NOMO-1 treated with DMSO at 0.1 percent for 48 hours (cell line): ENCODE measurements around the gene SNX5.
A peak's percentile ranks its signal among the peaks of the same experiment; 100 is the strongest.

ENCODE experiments used
- DNase-seq: peaks from one replicate; lab custom pipeline; 2025; ENCODE audit not compliant: unreplicated experiment; lab: John Stamatoyannopoulos, UW

SNX5 gene

GRCh38 chr20:17941087-17941825 lies 27.3 kb downstream of the SNX5 start:
- DNase-seq = no peak

DNA sequence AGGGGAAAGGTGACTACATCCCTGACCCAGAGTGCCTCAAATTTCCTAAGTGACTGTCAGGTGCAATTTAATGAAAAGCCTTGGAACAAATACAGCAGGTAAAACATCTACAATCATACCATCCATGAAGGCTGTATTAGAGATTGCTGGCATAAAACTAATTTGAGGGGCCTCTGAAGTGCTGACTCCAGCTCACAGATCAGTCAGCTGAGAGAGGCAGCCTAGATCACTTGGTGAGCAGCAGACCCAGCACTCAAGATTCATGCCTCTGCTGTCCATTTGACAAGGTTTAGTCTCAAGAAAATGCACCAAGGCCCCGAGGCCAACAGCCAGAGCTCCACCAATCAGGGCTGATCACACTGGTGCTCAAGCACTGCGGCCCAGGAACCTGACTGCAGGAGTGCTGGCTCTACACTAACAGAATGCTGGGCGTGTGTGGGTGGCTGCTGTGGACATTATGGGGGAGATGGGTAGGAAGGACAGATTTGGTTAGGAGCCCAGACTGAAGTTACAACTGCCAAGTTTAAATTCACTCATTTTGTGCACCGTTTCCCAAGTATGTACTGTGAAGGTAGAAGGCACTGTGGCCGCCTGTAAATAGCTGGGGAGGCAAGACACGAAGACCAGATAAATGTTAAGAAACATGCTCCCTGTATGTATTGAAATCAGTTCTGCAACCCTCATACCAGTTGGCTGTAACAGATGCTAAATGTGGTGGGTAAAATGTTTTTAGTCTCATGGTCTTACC lies 28.2 kb downstream of the SNX5 start:
- no peak for DNase-seq

GRCh38 chr20:17939622-17940223 lies 28.9 kb downstream of the SNX5 start:
- DNase-seq = no peak

- peak; percentile 5 for DNase-seq
Measured at GRCh38 chr20:17938871-17939619, 29.5 kb downstream of the SNX5 start.

GRCh38 chr20:17936761-17937732 lies 31.5 kb downstream of the SNX5 start:
- no peak for DNase-seq

DNA sequence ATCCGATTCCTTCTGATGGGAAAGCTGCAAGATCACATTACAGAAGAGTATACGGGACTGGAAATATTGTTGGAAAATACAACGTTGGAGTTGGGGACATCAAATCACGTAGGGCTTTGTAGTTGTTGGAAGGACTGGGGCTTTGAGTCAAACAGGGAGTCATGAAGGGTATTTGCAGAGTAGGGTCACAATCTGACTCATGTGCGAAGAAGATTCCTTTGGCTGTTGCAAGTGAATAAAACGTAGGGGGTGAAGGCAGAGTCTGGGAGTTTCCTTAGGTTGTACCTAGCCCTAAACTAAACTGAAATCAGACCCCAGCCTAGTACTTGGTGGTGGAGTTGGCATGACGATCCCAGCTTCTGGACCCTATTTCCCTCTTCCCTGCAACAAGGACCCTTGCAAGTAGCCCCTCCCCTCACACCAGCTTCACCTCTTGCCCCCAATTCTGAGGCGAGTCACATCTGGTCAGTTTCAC lies 32.3 kb downstream of the SNX5 start:
- no peak for DNase-seq

DNA sequence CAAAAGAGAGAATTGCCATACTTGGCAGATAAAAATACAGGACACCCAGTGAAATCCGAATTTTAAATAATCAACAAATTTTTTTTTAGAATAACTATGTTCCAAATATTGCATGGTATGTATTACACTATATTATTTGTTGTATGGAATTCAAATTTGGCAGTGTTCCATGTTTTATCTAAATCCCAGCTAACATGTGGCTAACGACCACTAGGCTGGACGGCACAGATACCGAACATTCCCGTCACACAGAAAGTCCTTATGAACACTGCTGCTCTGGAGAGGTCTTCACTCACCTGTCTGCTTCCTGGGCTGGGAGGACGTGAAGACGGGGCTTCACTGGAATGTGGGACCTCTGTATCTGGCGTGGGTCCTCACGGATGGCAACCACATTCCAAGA lies 32.8 kb downstream of the SNX5 start:
- DNase-seq = no peak

- no peak for DNase-seq
Measured at GRCh38 chr20:17935186-17935585, 33.4 kb downstream of the SNX5 start.

DNA sequence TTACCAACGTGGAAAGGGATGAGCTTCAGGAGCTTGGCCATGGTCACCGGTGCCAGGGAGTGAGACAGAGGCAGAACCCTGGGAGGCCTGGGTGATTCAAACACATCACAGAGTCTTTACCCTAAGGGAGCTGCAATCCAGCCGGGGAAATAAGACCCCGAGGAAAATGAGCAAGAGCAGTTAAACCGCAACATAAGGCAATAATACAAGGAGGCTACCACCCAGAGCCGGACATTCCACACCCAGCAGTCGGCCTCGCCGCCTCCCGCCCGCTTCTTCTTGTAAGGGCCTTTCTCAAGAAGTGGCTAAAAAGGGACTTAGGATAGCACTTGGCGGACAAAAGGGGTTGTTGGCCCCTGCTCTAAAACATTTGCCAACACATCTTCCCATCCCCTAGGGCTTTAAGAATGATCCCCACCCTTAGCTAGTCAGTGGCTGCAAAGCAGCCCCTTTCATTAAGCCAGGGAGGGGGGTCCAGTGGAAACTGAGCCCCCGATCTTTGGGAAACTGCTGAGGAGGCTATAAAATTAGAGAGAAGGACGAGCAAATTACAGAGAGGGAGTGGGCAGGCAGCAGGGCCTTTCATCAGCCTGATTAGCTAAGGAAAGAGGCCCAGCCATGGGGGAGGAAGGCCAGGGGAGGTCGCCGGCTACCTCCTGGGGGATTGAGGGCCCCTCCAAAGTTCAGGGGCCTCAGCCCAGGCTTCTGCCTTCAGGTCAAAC lies 34.3 kb downstream of the SNX5 start:
- DNase-seq = no peak

GRCh38 chr20:17933711-17934110 lies 34.9 kb downstream of the SNX5 start:
- no peak for DNase-seq

DNA sequence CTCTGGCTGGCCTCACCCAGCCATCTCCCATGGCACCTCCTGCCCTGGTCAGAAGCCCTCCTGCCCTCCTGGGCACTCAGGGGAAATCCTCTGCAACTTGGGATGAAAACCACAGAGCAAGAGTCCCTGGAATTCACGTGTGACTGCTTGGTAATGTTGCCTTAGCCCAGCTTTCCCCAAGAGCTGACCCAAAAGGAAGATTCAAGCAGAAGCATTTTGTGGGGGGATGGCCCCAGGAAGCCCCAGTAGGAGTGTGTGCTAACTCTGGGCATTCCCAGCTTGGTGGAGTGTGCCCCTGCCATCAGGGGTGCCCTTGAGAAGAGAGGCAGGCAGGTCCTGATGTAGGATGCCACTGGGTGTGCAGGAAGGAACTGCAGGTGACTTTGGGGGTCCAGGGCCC lies 35.5 kb downstream of the SNX5 start:
- no peak for DNase-seq

- DNase-seq = no peak
Measured at GRCh38 chr20:17932396-17932795, 36.2 kb downstream of the SNX5 start.

- no peak for DNase-seq
Measured at GRCh38 chr20:17931513-17931912, 37.1 kb downstream of the SNX5 start.

DNA sequence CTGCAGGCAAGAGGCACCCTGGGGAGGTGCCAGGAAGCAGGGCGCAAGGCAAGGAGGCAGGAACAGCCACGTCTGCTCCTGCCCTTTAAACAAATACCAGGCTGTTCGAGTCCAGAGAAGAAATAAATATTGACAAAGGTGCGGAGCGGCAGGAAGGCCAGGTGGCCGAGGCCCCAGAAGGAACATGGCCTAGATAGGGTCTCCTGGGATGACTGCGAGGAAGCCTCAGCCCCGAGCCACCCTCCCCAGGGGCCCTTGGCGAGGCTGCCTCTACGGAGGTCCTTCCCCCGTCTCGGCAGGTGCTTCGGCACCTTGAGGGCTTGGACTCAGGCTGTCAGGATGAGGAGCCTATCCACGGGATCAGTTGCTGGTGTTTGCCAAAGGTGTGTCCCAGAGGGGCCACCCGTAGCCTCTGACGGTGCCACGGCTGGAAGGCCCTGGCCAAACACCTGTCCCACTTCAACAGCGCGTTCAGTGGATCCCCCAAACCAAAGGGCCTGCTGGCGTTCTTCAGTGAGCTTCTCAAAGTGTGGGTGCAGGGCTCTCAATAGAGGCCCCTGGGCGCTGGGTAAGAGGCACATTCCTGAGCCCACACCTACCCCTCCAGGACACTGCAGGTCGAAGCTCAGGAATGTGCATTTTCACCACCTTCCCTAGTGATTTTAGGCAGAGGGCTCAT lies 39.8 kb downstream of the SNX5 start:
- DNase-seq = no peak

- DNase-seq = no peak
Measured at GRCh38 chr20:17928211-17928611, 40.4 kb downstream of the SNX5 start.

GRCh38 chr20:17925940-17926300 lies 42.7 kb downstream of the SNX5 start:
- no peak for DNase-seq

DNA sequence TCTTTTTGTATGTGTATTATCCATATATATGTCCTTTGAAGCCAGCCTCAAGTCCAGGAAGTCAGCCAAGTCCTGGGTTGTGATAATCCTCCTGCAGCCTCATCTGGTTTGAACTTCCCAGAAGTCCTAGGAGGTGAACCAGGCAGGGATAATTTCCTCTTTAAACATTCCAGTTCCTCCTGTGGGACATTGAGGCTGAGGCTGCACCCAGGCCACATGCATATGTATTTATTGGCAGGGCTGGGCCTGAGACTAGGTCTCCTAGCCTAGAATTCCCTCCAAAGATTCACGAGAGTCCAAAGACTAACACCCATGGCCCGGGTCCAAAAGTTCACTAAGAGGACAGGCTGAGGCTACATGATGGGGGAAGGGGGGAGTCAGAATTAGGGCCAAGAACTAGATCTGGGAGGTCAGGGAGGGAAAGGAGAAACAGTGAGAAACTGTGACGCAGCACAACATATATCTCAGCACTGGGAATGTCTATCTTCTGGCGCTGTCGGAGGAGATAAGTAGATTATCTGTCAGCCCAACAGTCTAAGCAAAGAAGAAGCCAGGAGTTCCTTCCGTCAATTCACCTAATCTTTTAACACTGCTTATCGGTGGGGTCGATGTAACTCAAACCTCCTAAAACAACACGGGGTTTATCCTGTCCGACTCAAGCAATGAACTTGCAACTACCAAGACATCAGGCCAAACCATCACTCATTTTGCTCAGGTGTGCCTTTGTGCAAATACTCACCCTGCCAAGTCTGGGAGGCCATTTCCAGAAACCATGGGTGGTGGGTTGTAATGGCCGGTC lies 43.3 kb downstream of the SNX5 start:
- no peak for DNase-seq

DNA sequence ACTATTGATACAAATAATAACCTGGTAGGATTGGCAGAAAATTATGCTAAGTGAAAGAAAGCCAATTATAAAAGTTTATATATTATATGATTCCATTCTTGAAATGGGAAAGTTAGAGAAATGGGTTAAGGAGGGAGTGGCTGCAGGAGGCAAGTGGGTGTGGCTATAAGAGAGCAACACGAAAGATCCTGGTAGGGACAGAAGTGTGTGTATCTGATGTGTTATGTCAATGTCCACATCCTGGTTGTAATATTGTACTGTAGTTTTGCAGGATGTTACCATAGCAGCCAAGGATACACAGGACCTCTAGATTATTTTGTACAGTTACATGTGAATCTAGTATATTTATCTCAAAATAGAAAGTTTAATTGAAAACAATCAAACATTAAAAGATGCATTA lies 46.8 kb downstream of the SNX5 start:
- DNase-seq = no peak
